HepG2 (cell line): ENCODE measurements around the gene LMCD1. TPM values are rescaled to one million over a fixed set of nuclear protein-coding genes. Genes with fewer than 3 reads are reported as not detected.
A peak's percentile ranks its signal among the peaks of the same experiment; 100 is the strongest.

Experiments
- ATAC-seq: fragments of 200-7000 bp; cut with Tn5 transposase; 3 replicates; pipeline ENCODE4 v1.9.1; 2020; ENCODE audit warnings: mild to moderate bottlenecking, moderate library complexity
- BruUV-seq: library from RNA; stranded (reverse); fragments of 400-500 nt; replicated peaks from 2 replicates; lab custom pipeline; 2021; lab: Mats Ljungman, UMichigan
- CTCF ChIA-PET: fragments of 300-600 bp; formaldehyde crosslinking; extraction: SDS; loops from one replicate; lab custom pipeline; 2021; ENCODE audit warnings: low total read pairs, inconsistent platforms, low intra/inter-chr PET ratio; lab: Yijun Ruan, JAX
- POLR2A ChIA-PET: fragments of 350-600 bp; sonication (Branson Sonifier 250); formaldehyde crosslinking; loops from one replicate; lab custom pipeline; 2020; ENCODE audit warnings: antibody characterized with exemption, inconsistent platforms; lab: Yijun Ruan, JAX
- DNase-seq: peaks from one replicate; pipeline ENCODE4 v3.0.0-alpha.2; 2015; ENCODE audit warnings: low spot score
- FAIRE-seq: peaks from 3 replicates; lab custom pipeline; 2011; peaks lifted over from hg19 to GRCh38; lab: Jason Lieb, UNC
- H2AFZ ChIP-seq: one replicate; pipeline ENCODE4 v1.6.1; 2011; ENCODE audit warnings: low read length, inconsistent platforms
- H3K27ac ChIP-seq: fragments of 300-600 bp; 3 replicates; pipeline ENCODE4 v1.8.0; 2011; ENCODE audit warnings: mixed run types, mild to moderate bottlenecking, mixed read lengths, low read length, inconsistent platforms; ENCODE audit not compliant: insufficient read depth; ENCODE audit errors: extremely low read length
- H3K27me3 ChIP-seq, 2 experiments: fragments of 200-600 bp in 1 of 2; 2 replicates in 1 of 2; 3 replicates in 1 of 2; pipeline versions ENCODE4 v1.6.0 to v1.8.0; 2011; ENCODE audit warnings: low read length in 2 of 2, mild to moderate bottlenecking in 2 of 2, moderate library complexity in 2 of 2, inconsistent platforms in 1 of 2; ENCODE audit not compliant: insufficient read depth in 2 of 2, control insufficient read depth in 1 of 2
- H3K36me3 ChIP-seq, 2 experiments: fragments of 200-600 bp in 1 of 2; replicated peaks in 1 of 2; 2 replicates in 1 of 2; 3 replicates in 1 of 2; pipeline versions ENCODE4 v1.5.1 to v1.8.0; 2011; ENCODE audit warnings: low read length in 2 of 2, inconsistent platforms in 1 of 2; ENCODE audit not compliant: insufficient read depth in 2 of 2, control insufficient read depth in 1 of 2
- H3K4me1 ChIP-seq: 2 replicates; pipeline ENCODE4 v1.5.1; 2012; ENCODE audit warnings: low read length, inconsistent platforms; ENCODE audit not compliant: insufficient read depth
- H3K4me2 ChIP-seq: 2 replicates; pipeline ENCODE4 v1.6.0; 2011; ENCODE audit warnings: low read depth, low read length, inconsistent platforms
- H3K4me3 ChIP-seq, 3 experiments: fragments of 200-600 bp in 1 of 3; sonication (generic), shearing (Covaris generic) in 1 of 3; replicated peaks in 1 of 3; 2 replicates each; pipeline ENCODE4 v1.5.1; 2011 to 2016; ENCODE audit warnings: low read length in 3 of 3, inconsistent platforms in 2 of 3, low read depth in 2 of 3, mild to moderate bottlenecking in 2 of 3, control low read depth in 1 of 3, mixed read lengths in 1 of 3; ENCODE audit not compliant: insufficient read depth in 1 of 3
- H3K79me2 ChIP-seq: one replicate; pipeline ENCODE4 v1.6.1; 2011; ENCODE audit warnings: low read length, inconsistent platforms; ENCODE audit not compliant: insufficient read depth
- H3K9ac ChIP-seq: 2 replicates; pipeline ENCODE4 v1.6.0; 2011; ENCODE audit warnings: mild to moderate bottlenecking, low read depth, low read length, inconsistent platforms; ENCODE audit not compliant: insufficient read depth
- H3K9me3 ChIP-seq: 2 replicates; pipeline ENCODE4 v1.5.1; 2012; ENCODE audit warnings: mild to moderate bottlenecking, low read length
- H4K20me1 ChIP-seq: 2 replicates; pipeline ENCODE4 v1.6.0; 2011; ENCODE audit warnings: inconsistent platforms, mild to moderate bottlenecking, low read length, moderate library complexity; ENCODE audit not compliant: insufficient read depth
- FOXP1 ChIP-seq, 2 experiments: fragments of 450-650 bp in 1 of 2; IDR thresholded peaks; 2 replicates each; pipeline ENCODE4 v1.6.1; 2017 to 2018; ENCODE audit warnings: antibody characterized with exemption in 1 of 2
- KAT2B ChIP-seq: fragments of 150-350 bp; IDR thresholded peaks from 2 replicates; pipeline ENCODE4 v1.6.1; 2014; ENCODE audit warnings: low read depth, low read length, borderline replicate concordance
- MYNN ChIP-seq: sonication (generic); formaldehyde crosslinking; IDR thresholded peaks from 2 replicates; pipeline ENCODE4 v1.4.0; 2020; ENCODE audit warnings: mild to moderate bottlenecking, low read depth, missing genetic modification reagents
- NONO ChIP-seq, 2 experiments: fragments of 450-650 bp in 1 of 2; sonication (generic) in 1 of 2; formaldehyde crosslinking in 1 of 2; IDR thresholded peaks in 1 of 2; conservative IDR thresholded peaks in 1 of 2; 2 replicates each; pipeline versions ENCODE4 v1.6.1 to v1.8.0; 2017 to 2022; ENCODE audit warnings: mild to moderate bottlenecking in 1 of 2, missing genetic modification reagents in 1 of 2, moderate library complexity in 1 of 2
- PRDM10 ChIP-seq: sonication (generic); formaldehyde crosslinking; IDR thresholded peaks from 2 replicates; pipeline ENCODE4 v1.4.0; 2020; ENCODE audit warnings: low read depth, missing genetic modification reagents
- TEAD3 ChIP-seq: optimal IDR thresholded peaks from 2 replicates; pipeline ENCODE3; 2016; ENCODE audit warnings: borderline replicate concordance
- TOE1 ChIP-seq: sonication (generic); formaldehyde crosslinking; IDR thresholded peaks from 2 replicates; pipeline ENCODE4 v1.4.0; 2020; ENCODE audit warnings: mild to moderate bottlenecking, missing genetic modification reagents
- ZMYM4 ChIP-seq: sonication (generic); formaldehyde crosslinking; IDR thresholded peaks from 2 replicates; pipeline ENCODE4 v1.8.1; 2023; ENCODE audit warnings: mild to moderate bottlenecking, missing genetic modification reagents
- WGBS: methylation state at CpG from one replicate; pipeline ENCODE4 v1.1.6; 2017; ENCODE audit warnings: low lambda C conversion rate; 5-methylcytosine and 5-hydroxymethylcytosine counted together
- in situ Hi-C: cut with HindIII; loops from 2 replicates; pipeline ENCODE4 v1.10.0; 2017; ENCODE audit warnings: low pct_unique_long_range_greater_than_20kb; ENCODE audit not compliant: extremely low pct_ligation_motif_present
- intact Hi-C: fragments of 100-400 bp; cut with micrococcal nuclease; formaldehyde crosslinking; loops from one replicate; pipeline ENCODE4 v1.10.0; 2022; ENCODE audit not compliant: unreplicated experiment
- polyA plus RNA-seq, 8 experiments: library from polyadenylated mRNA; depleted of rRNA in 3 of 8; stranded (reverse) in 7 of 8; unstranded in 1 of 8; fragments of >200 nt; fragmentation: Illumina TruSeq in 4 of 8; extraction: Trizol in 4 of 8; gene quantifications; 2 replicates each; pipeline versions ENCODE4 v1.2.1 to v1.2.3, GENCODE V29; 2011 to 2016; ENCODE audit warnings: low read depth in 4 of 8, missing spikeins in 1 of 8, mixed read lengths in 1 of 8; ENCODE audit not compliant: insufficient read depth in 1 of 8
- total RNA-seq, 5 experiments: library from RNA; depleted of rRNA; stranded (reverse); fragments of >200 nt; fragmentation: Illumina TruSeq; extraction: Trizol; gene quantifications; 2 replicates each; pipeline ENCODE4 v1.2.3, GENCODE V29; 2016; ENCODE audit warnings: low read depth in 1 of 5
- TF ChIP-seq, protein P1 (sequence below): sonication (generic); formaldehyde crosslinking; conservative IDR thresholded peaks from 2 replicates; pipeline ENCODE4 v1.5.0; 2020; ENCODE audit warnings: missing genetic modification reagents
- TF ChIP-seq, protein P2 (sequence below): sonication (generic); formaldehyde crosslinking; IDR thresholded peaks from 2 replicates; pipeline ENCODE4 v1.5.1; 2020; ENCODE audit warnings: missing genetic modification reagents, mild to moderate bottlenecking, borderline replicate concordance

LMCD1 gene
- total and polyA plus RNA-seq, 2 of the 13 experiments (the other 11 are each of a cell fraction or from before 2014, with no cell fraction given) = 6.2 to 7.1 TPM

- TF ChIP-seq, protein P1, sequence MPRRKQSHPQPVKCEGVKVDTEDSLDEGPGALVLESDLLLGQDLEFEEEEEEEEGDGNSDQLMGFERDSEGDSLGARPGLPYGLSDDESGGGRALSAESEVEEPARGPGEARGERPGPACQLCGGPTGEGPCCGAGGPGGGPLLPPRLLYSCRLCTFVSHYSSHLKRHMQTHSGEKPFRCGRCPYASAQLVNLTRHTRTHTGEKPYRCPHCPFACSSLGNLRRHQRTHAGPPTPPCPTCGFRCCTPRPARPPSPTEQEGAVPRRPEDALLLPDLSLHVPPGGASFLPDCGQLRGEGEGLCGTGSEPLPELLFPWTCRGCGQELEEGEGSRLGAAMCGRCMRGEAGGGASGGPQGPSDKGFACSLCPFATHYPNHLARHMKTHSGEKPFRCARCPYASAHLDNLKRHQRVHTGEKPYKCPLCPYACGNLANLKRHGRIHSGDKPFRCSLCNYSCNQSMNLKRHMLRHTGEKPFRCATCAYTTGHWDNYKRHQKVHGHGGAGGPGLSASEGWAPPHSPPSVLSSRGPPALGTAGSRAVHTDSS = no peak
- no peak for TF ChIP-seq MYNN (CRISPR knock-in tag)
- no peak for TF ChIP-seq KAT2B
- no peak for TF ChIP-seq NONO (IDR thresholded peaks at IDR 0.05)
- no peak for TF ChIP-seq NONO (CRISPR knock-in tag; conservative IDR thresholded peaks at IDR 0.05)
- TF ChIP-seq TEAD3 (CRISPR knock-in tag) = peak; percentile 53
- TF ChIP-seq ZMYM4 (CRISPR knock-in tag) = no peak
These were observed 1.2 kb upstream of the LMCD1 start (continued) for GRCh38 chr3:8500319-8500988.

GRCh38 chr3:8500989-8501370 is 643 bp upstream of the LMCD1 start:
- H3K36me3 ChIP-seq = no peaks in the 10 kb centered on the region
- H3K9me3 ChIP-seq = no peaks in the 10 kb centered on the region
- DNase-seq (no peak), FAIRE-seq (no peak), ATAC-seq (peak; percentile 0; the same call in 1 of the 3 replicates)
- no TSS peak for BruUV-seq
- ChIA-PET POLR2A (interaction anchor here (0.8 to 3.8 kb wide), 9 partner anchors 10 to 151 kb away, joined by 3 to 42 read pairs (median 9); no protein-coding TSS in a partner anchor), CTCF (no interaction called here)
- H3K9ac ChIP-seq = peak overlapping the region; percentile 74
- intact Hi-C loops = loop anchor here (1.0 to 10.0 kb wide), 3 partner anchors 14 to 104 kb away; no protein-coding TSS in a partner anchor
- H3K4me1 ChIP-seq = peaks cover 71% of the 10 kb centered on the region
- no peaks in the 10 kb centered on the region for H3K27me3 ChIP-seq
- no peak overlapping the region for H2AFZ ChIP-seq
- H4K20me1 ChIP-seq = no peaks in the 10 kb centered on the region
- peak overlapping the region; percentile 72 for H3K27ac ChIP-seq
- 1% methylated on average over 8 of the region's 8 CpGs for WGBS
- H3K4me3 ChIP-seq = peak overlapping the region; percentile 29 to 61 (median 56)
- in situ Hi-C loops = loop anchor here (5.0 kb wide), 1 partner anchor 59 kb away; no protein-coding TSS in a partner anchor
- TF ChIP-seq, protein P2, sequence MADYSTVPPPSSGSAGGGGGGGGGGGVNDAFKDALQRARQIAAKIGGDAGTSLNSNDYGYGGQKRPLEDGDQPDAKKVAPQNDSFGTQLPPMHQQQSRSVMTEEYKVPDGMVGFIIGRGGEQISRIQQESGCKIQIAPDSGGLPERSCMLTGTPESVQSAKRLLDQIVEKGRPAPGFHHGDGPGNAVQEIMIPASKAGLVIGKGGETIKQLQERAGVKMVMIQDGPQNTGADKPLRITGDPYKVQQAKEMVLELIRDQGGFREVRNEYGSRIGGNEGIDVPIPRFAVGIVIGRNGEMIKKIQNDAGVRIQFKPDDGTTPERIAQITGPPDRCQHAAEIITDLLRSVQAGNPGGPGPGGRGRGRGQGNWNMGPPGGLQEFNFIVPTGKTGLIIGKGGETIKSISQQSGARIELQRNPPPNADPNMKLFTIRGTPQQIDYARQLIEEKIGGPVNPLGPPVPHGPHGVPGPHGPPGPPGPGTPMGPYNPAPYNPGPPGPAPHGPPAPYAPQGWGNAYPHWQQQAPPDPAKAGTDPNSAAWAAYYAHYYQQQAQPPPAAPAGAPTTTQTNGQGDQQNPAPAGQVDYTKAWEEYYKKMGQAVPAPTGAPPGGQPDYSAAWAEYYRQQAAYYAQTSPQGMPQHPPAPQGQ (CRISPR knock-in tag) = no peak
- TF ChIP-seq PRDM10 (no peak), FOXP1 (IDR thresholded peaks at IDR 0.05) (no peak), FOXP1 (CRISPR knock-in tag; IDR thresholded peaks at IDR 0.05) (no peak), TOE1 (CRISPR knock-in tag) (no peak)
- H3K4me2 ChIP-seq = peak overlapping the region; percentile 79
- H3K79me2 ChIP-seq = no peaks in the 10 kb centered on the region
